Dermis microvascular lymphatic vessel endothelial cell (primary cell): ENCODE data around the gene DNAJB1. TPM values are rescaled to one million over a fixed set of nuclear protein-coding genes. Genes with fewer than 3 reads are reported as not detected.
"Not testable (repeated sequence)": the region's sequence is repeated elsewhere in the genome, so short reads cannot be mapped to it uniquely, and the experiment has no call there.

Experiments used
- DNase-seq, 2 donors: peaks; one replicate each; pipeline versions ENCODE4 v3.0.0 to v3.0.0-alpha.2; 2010; ENCODE audit warnings: low read depth in 2 of 2
- total RNA-seq: library from RNA; depleted of rRNA; stranded (reverse); fragments of >200 nt; gene quantifications from 2 replicates; pipeline ENCODE4 v1.2.1, GENCODE V29; 2014

The DNAJB1 gene
- total RNA-seq, 1 donor from 2014 or later, result 23.7 TPM

GRCh38 chr19:14520543-14520942, 2.3 kb upstream of the DNAJB1 start:
- DNase-seq, result no peak

GRCh38 chr19:14519860-14520407, 1.7 kb upstream of the DNAJB1 start:
- peak; percentile 75 to 82 for DNase-seq

- DNase-seq, result no peak
These were observed 1.2 kb upstream of the DNAJB1 start for GRCh38 chr19:14519245-14519859.

DNA sequence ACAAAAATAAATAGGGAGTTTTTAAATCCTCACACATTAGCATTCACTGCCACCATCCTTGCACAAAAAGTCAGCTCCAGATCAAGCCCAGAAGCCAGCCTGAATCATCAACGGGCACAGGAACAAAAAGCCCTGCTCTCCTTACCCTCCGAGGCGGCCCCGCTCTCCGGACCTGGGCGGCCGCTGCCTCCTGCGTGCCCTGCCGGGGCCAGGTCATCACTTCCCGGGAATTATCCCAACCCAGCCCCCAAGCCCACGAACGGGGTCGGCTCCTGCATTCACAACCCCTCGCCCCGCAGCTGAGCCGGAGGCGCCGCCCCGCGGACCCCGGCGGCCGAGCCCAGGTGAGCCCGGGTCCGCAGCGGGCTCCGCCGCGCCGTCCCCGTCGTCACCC, 754 bp downstream of the DNAJB1 start:
- DNase-seq, result peak in 1 of 2 donors; percentile 51

GRCh38 chr19:14516746-14517438, 1.3 kb downstream of the DNAJB1 start:
- DNase-seq, result peak in 1 of 2 donors; percentile 17

GRCh38 chr19:14516048-14516534, 2.1 kb downstream of the DNAJB1 start:
- DNase-seq, result no peak

GRCh38 chr19:14515501-14516047, 2.6 kb downstream of the DNAJB1 start:
- DNase-seq, result no peak

- DNase-seq, result no peak
These were observed 3.9 kb downstream of the DNAJB1 start for GRCh38 chr19:14514215-14514863.

DNA sequence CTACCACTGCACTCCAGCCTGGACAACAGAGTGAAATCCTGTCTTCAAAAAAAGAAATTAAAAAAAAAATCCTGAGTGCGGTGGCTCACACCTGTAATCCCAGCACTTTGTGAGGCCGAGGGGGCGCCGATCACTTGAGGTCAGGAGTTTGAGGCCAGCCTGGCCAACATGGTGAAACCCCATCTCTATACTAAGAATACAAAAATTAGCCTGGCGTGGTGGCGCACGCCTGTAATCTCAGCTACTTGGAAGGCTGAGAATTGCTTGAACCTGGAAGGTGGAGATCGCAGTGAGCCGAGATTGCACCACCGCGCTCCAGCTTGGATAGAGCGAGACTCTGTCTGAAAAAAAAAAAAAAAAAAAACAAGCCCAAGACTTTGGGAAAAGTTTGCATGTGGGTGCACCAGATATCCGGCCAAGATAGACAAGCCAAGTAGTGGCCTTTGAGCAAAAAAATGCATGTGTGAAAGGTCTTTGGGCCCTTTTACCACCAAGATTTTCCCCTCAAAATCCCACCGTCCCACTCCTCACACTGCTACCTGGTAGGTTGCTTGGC, 5.7 kb downstream of the DNAJB1 start:
- no peak for DNase-seq

GRCh38 chr19:14511229-14511593, 7.0 kb downstream of the DNAJB1 start:
- DNase-seq, result no peak

- peak in 1 of 2 donors; percentile 35 for DNase-seq
These were observed 7.6 kb downstream of the DNAJB1 start for GRCh38 chr19:14510311-14511228.

- DNase-seq, result peak in 1 of 2 donors; percentile 54
These were observed 10.3 kb downstream of the DNAJB1 start for GRCh38 chr19:14507704-14508542.

GRCh38 chr19:14505488-14506239, 12.5 kb downstream of the DNAJB1 start:
- peak in 1 of 2 donors; percentile 43 for DNase-seq

DNA sequence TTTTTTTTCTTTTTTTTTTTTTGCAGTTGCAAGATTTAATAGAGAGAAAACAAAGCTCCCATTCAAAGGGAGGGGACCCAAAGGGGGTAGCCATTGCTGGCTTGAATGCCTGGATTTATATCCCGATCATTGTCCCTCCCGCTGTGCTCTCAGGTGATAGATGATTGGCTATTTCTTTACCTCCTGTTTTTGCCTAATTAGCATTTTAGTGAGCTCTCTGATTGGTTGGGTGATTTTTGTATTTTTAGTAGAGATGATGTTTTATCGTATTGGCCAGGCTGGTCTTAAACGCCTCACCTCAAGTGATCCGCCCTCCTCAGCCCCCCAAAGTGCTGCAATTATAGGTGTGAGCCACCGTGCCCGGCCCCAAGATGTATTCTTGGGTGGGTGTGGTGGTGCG, 13.6 kb downstream of the DNAJB1 start:
- not testable (repeated sequence) for DNase-seq

DNA sequence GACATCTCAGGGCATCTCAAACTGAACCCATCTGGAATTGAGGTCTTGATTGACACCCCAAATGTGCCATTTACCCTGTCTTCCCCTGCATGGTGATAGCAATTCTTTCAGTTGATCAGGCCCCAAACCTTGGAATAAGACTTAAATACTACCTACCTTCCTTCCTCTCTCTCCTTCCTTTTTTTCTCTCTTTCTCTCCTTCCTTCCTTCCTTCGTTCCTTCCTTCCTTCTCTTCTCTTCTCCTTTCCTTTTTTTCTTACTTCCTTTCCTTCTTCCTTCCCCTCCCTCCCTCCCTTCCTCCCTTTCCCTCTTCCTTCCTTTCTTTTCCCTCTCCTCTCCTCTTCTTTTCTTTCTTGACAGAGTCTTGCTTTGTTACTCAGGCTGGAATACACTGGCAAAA, 14.9 kb downstream of the DNAJB1 start:
- DNase-seq, result no peak

DNA sequence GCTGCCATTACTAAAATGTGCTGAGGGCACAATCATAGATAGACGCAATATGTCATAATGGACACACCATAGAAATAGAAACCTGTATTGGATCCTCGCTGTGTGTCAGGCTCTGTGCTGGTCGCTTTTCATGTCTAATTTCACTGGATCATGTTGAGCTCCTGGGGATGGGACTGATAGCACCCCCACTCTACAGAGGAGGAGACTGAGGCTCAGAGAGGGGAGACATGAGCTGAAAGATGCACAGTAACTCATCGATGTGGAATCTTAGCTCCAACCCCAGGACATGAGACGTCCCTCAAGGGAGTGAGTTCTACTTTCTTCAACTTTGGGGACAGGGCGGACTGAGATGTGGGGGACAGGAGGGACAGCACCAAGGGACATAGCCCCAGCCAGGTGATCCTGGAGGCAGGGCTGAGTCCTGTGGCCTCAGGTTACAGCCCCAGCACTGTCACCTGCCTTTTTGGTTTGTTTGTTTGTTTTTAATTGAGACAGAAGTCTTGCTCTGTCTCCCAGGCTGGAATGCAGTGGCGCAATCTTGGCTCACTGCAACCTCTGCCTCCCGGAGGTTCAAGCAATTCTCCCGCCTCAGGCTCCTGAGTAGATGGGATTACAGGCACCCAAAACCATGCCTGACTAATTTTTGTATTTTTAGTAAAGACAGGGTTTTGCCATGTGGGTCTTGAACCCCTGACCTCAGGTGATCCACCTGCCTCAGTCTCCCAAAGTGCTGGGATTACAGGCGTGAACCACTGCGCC, 15.7 kb downstream of the DNAJB1 start:
- no peak for DNase-seq

GRCh38 chr19:14497228-14497921, 20.8 kb downstream of the DNAJB1 start:
- peak in 1 of 2 donors; percentile 69 for DNase-seq

DNA sequence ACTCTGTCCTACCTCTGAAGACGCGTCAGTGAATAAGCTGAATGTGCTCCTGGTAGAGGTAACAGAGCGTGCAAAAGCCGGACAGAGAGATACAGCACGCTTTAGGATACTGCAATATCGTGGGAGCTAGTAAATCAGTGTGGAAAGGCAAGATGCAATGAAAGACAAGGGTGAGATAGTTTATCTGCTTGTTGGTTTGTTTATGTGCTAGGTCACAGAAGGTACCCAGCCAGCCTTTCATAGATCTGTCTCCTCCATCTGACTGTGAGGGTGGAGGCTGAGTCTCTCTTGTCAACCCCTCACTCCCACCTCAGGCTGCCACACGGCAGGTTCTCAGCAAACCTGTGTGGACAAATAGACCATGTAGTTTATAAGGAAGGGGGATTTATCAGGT, 21.4 kb downstream of the DNAJB1 start:
- no peak for DNase-seq
